ENCODE data around the gene BLOC1S2. TPM values are rescaled to one million over a fixed set of nuclear protein-coding genes. Genes with fewer than 3 reads are reported as not detected.

The BLOC1S2 gene
- total and polyA plus RNA-seq, 2 of the 8 experiments (the other 6 are each of a cell fraction or from before 2014, with no cell fraction given): 25.1 to 50.6 TPM

DNA sequence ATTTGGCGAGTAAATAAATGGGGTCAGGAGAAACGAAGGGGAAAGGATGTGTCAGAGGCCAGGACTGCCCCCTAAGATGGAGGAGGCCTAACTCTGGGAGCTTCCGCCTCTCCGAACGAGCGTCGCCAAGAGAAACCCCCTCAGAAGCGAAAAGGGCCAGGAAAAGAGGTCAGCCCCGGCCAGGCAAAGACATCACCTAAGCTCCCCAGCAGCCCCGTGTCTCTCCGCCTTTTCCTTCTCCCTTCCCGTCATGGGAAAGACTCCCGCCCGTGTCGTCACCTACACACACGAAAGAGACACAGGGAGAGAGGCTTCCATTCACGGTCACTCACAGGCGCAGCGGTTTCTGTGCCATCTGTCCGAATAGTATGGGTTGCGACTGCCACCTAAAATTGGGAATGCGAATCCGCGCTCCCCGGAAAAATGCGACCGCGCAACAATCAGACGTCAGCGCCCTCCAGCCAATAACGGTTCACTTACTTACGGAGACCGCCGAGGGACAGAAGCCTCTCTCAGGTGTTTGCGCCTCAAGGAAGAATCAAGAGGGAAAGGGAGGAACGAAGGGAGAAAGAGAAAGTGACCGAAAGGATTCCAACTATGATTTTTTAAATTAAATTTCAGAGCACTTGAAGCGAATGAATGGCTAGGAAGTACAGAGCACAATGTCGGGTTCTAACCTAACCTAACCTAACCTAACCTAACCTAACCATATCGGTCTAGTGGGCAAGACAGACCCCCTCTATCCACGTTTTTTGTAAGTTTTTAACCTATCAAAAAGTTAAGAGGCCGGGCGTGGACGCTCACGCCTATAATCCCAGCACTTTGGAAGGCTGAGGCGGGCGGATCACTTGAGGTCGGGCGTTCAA lies 19.0 kb downstream of the BLOC1S2 start, which contains the start of gene CWF19L1:
Gene CWF19L1, minus strand, starts transcription at position 400 of the 866 bp plus-strand sequence. Its CDS starts 45 bp downstream, at position 355.
- Histone ChIP-seq H3K36me3 (ENCODE audit: control insufficient read depth in 2 of 4, insufficient read depth in 4 of 4, low read length in 3 of 4) (no peaks in the 10 kb centered on the region), H3K27me3 (replicated peaks in 1 of 4; ENCODE audit: control insufficient read depth in 3 of 4, extremely low read depth in 1 of 4, insufficient read depth in 3 of 4, low read length in 3 of 4) (no peaks in the 10 kb centered on the region), H2BK5ac (ENCODE audit: low read depth, low read length) (peak within 1 kb of the TSS; percentile 88), H3K79me2 (ENCODE audit: control insufficient read depth in 1 of 2, insufficient read depth in 2 of 2, low read length in 2 of 2) (peaks cover 0 to 24% of the 10 kb centered on the region in 2 experiments; a peak in 2 of 4 replicates), H2BK20ac (ENCODE audit: low read length) (no peak within 1 kb of the TSS), H3K18ac (ENCODE audit: extremely low read depth, low read length) (no peak within 1 kb of the TSS; the same call in 1 of the 2 replicates), H4K8ac (ENCODE audit: extremely low read depth, insufficient read depth, low read length) (peak within 1 kb of the TSS; percentile 99; the same call in 1 of the 2 replicates), H3K56ac (replicated peaks; ENCODE audit: insufficient read length, low read depth, low read length) (no peak within 1 kb of the TSS), H4K5ac (ENCODE audit: insufficient read length, low read depth, low read length) (peak within 1 kb of the TSS; percentile 77), H2AFZ (ENCODE audit: low read length) (peak within 1 kb of the TSS; percentile 99), H2BK120ac (replicated peaks; ENCODE audit: low read depth, low read length) (no peak within 1 kb of the TSS), H2AK5ac (ENCODE audit: low read depth, low read length) (no peak within 1 kb of the TSS), H4K20me1 (replicated peaks in 1 of 2; ENCODE audit: control insufficient read depth in 1 of 2, insufficient read depth in 2 of 2, low read length in 2 of 2) (no peaks in the 10 kb centered on the region), H3K9ac (replicated peaks in 1 of 4; ENCODE audit: extremely low read depth in 1 of 4, low read depth in 3 of 4, low read length in 3 of 4) (peak within 1 kb of the TSS; percentile 88 to 97 (median 94)), H3K4me1 (replicated peaks in 1 of 4; ENCODE audit: control insufficient read depth in 3 of 4, insufficient read depth in 4 of 4, low read length in 3 of 4) (peaks cover 0 to 3% (median 0%) of the 10 kb centered on the region in 4 experiments; a peak in 4 of 7 replicates), H3K79me1 (ENCODE audit: low read depth, low read length) (no peaks in the 10 kb centered on the region; the same call in 1 of the 2 replicates), H2BK12ac (ENCODE audit: low read depth, low read length) (peak within 1 kb of the TSS; percentile 80; the same call in 1 of the 2 replicates), H4K91ac (replicated peaks; ENCODE audit: insufficient read length, low read length) (no peak within 1 kb of the TSS), H3K4me3 (ENCODE audit: extremely low read depth in 1 of 4, insufficient read depth in 2 of 4, low read depth in 3 of 4, low read length in 4 of 4) (peak within 1 kb of the TSS; percentile 70 to 100 (median 99)), H2BK15ac (ENCODE audit: low read length) (no peak within 1 kb of the TSS), H3K27ac (ENCODE audit: low read depth, low read length) (peak within 1 kb of the TSS; percentile 86; the same call in 1 of the 2 replicates), H3K14ac (ENCODE audit: insufficient read length) (no peak within 1 kb of the TSS), H3K23ac (ENCODE audit: insufficient read length) (no peak within 1 kb of the TSS), H3K9me3 (ENCODE audit: insufficient read depth in 2 of 2, low read depth in 1 of 2, low read length in 1 of 2) (no peaks in the 10 kb centered on the region), H3K23me2 (ENCODE audit: low read depth, low read length) (peaks cover 4% of the 10 kb centered on the region; the same call in 1 of the 2 replicates), H3K4me2 (ENCODE audit: insufficient read depth in 1 of 2, low read depth in 2 of 2, low read length in 2 of 2) (peak within 1 kb of the TSS; percentile 42 to 95), H3K4ac (replicated peaks; ENCODE audit: insufficient read length, low read depth, low read length) (no peak within 1 kb of the TSS)
- peak; percentile 75 for FAIRE-seq
- DNase-seq (ENCODE audit: low read depth in 1 of 2, low spot score in 2 of 2): peak; percentile 67 to 96
- POLR2A ChIA-PET (ENCODE audit: partially characterized antibody): interaction anchor here (0.7 to 1.3 kb wide), 7 partner anchors 8 to 107 kb away, joined by 3 to 9 read pairs (median 4); partner anchors contain the start of gene BLOC1S2
- CTCF ChIA-PET (ENCODE audit: partially characterized antibody): no interaction called here
- WGBS, 2 experiments (ENCODE audit: extremely low coverage in 1 of 2, insufficient coverage in 1 of 2, insufficient read length in 1 of 2, insufficient replicate concordance in 2 of 2, low coverage in 1 of 2, low lambda C conversion rate in 2 of 2, missing lambda C conversion rate in 1 of 2): 8% methylated on average over 46 of the region's 49 CpGs; no CpG with 5 or more reads in 1 of the 2 experiments
- TF ChIP-seq HDAC2 (IDR thresholded peaks at IDR 0.05; ENCODE audit: borderline replicate concordance in 1 of 2, low read depth in 2 of 2, low read length in 2 of 2): 0 out of 4 replicates have a peak, but pooled peaks of 1 of the 2 experiments have one; percentile 88
- TF ChIP-seq SP1 (IDR thresholded peaks at IDR 0.05; ENCODE audit: low read depth, low read length): peak; percentile 83
- no peak for TF ChIP-seq RNF2 (IDR thresholded peaks at IDR 0.05; ENCODE audit: borderline replicate concordance, low read depth, low read length, missing control alignments, poor library complexity, severe bottlenecking)
- no peak for TF ChIP-seq SP4 (IDR thresholded peaks at IDR 0.05; ENCODE audit: low read length)
- TF ChIP-seq CHD2 (IDR thresholded peaks at IDR 0.05; ENCODE audit: low read length): peak; percentile 59
- TF ChIP-seq RAD21 (IDR thresholded peaks at IDR 0.05 in 1 of 2, conservative IDR thresholded peaks at IDR 0.05 in 1 of 2; ENCODE audit: low read depth in 2 of 2, low read length in 2 of 2): no peak
- TF ChIP-seq KDM4A (IDR thresholded peaks at IDR 0.05; ENCODE audit: low read depth, low read length, severe bottlenecking): peak; percentile 100
- TF ChIP-seq, protein P1, sequence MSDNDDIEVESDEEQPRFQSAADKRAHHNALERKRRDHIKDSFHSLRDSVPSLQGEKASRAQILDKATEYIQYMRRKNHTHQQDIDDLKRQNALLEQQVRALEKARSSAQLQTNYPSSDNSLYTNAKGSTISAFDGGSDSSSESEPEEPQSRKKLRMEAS (IDR thresholded peaks at IDR 0.05): peak; percentile 54; the same call in 1 of the 2 replicates
- TF ChIP-seq SAP30 (IDR thresholded peaks at IDR 0.05; ENCODE audit: insufficient read depth, insufficient replicate concordance, low read length): peak; percentile 96
